ENCODE measurements around the gene HSD3B2.

GRCh38 chr1:119371815-119372214, 43.1 kb upstream of the HSD3B2 start:
- TF ChIP-seq POLR2A (IDR thresholded peaks at IDR 0.05; ENCODE audit: control extremely low read depth in 1 of 2, low read depth in 2 of 2, low read length in 2 of 2) (no peak), E2F6 (IDR thresholded peaks at IDR 0.05) (no peak)

Measured in H1 (cell line).